ENCODE results near the gene HNRNPLL.
"Not testable (repeated sequence)": the region's sequence is repeated elsewhere in the genome, so short reads cannot be mapped to it uniquely, and the experiment has no call there.

HNRNPLL gene

DNA sequence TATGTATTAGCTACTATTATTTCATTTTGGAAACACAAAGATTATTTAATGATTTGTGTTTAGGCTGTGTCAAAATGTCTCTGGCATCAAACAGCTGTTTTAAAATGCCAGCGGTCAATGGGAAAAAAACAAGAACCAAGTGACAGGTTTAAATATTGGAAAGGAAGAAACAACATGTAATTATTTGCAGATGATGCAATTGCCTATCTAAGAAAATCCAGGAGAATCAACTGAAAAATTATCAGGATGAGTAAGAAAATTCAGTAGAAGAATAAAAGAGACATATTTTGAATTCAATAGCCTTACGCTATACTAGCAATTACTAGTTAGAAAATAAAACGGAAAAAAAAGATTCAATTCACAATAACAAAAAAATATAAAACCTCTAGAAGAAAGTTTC is 51.6 kb downstream of the HNRNPLL start:
- no peak for DNase-seq

DNA sequence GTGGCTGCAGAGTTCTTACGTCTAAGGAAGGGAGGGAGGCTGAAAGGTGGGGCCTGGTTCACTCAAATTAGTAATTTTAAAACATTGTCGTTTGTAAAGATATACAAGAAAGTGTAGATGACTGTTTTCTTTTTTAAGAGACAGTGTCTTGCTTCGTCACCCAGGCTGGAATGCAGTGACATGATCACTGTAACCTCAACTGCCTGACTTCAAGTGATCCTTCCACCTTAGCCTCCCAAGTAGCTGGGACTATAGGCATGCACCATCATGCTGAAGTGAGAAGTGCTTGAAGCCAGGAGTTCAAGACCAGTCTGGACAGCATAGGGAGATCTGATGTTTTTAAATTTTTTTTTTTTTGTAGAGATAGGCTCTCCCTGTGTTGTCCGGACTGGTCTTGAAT is 52.9 kb downstream of the HNRNPLL start:
- no peak for DNase-seq

DNA sequence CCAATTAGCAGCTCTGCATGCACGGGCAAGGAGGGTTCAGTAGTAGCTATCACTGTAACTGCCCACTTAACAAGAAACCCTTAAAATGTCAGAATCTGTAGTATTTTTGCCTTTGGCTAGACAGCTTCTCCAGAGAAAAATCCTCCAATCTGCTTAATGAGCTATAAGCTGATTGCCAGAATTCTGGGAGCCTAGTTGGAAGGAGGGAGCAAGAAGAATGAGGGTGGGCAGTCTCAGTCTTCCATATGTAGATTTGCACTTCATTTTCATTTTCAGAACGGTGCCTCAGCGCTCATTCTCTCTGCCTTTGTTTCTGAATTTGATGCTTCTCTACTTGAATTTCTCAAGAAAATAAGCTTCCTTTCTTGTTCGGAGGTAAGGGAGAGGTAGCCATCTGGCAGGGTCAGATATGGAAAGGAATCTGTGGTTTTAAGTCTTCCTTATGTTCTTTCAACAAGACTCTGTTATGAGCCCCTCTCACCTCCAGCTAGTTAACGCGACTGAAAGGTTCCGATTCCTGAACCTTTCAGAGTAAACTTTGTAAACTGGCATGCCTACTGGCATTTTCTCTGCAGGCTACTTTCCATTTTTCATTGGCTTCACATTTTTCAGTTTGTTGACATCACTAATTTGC is 53.5 kb downstream of the HNRNPLL start:
- no peak for DNase-seq

DNA sequence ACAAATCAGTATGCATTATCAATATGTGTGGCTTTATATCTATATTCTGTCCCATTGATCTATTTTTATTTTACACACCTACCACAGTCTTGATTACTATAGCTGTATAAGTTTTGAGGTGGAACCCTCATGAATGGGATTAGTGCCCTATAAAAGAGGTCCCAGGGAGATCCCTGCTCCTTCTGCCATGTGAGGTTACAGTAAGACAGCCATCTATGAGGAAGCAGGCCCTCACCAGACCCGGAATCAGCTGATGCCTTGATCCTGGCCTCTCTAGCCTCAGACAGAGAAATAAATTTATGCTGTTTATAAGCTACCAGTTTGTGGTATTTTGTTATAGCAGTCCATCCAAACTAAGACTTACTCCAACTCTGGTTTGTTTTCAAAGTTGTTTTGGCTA is 54.9 kb downstream of the HNRNPLL start:
- DNase-seq, result no peak

DNA sequence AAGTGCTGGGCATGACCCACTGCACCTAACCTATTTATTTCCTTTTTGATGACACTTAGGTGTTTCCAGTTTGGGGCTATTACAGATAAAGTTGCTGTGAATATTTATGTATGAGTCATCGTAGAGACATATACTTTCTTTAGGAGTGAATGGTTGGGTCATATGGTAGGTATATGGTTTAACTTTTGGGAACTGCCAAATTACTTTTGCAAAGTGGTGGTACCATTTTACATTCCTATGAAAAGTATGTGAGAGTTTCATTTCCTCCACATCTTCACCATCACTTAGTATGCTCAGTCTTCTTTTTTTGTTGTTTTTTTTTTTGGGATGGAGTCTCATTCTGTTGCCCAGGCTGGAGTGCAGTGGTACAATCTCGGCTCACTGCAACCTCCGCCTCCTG is 56.1 kb downstream of the HNRNPLL start:
- DNase-seq, result no peak

DNA sequence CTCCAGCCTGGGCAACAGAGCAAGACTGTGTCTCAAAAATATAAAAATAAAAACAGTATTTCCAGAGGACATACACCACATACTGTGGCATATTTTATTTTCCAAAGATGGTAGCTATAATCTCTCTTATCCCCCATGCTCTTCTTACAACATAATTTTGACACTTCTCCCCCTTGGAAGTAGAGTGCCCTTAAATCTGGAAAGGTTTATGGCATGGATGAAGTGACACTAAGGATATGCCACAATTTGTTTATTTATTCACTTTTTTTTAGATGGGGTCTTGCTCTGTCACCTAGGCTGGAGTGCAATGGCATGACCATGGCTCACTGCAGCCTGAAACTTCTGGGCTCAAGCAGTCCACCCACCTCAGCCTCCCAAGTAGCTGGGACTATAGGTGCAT is 56.7 kb downstream of the HNRNPLL start:
- DNase-seq, result no peak

DNA sequence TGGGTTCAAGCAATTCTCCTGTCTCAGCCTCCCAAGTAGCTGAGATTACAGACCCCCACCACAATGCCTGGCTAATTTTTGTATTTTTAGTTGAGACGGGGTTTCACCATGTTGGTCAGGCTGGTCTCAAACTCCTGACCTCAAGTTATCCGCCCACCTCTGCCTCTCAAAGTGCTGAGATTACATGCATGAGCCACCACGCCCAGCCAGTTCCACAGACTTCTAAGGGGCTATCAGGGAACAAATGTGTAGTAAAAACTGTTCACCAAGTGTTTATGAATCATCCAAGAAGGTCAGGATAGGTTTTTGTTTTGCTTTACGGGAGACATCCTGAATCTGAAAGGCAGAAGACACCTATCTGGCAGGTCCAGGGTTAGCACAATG is 60.5 kb downstream of the HNRNPLL start:
- DNase-seq, result peak; percentile 15

DNA sequence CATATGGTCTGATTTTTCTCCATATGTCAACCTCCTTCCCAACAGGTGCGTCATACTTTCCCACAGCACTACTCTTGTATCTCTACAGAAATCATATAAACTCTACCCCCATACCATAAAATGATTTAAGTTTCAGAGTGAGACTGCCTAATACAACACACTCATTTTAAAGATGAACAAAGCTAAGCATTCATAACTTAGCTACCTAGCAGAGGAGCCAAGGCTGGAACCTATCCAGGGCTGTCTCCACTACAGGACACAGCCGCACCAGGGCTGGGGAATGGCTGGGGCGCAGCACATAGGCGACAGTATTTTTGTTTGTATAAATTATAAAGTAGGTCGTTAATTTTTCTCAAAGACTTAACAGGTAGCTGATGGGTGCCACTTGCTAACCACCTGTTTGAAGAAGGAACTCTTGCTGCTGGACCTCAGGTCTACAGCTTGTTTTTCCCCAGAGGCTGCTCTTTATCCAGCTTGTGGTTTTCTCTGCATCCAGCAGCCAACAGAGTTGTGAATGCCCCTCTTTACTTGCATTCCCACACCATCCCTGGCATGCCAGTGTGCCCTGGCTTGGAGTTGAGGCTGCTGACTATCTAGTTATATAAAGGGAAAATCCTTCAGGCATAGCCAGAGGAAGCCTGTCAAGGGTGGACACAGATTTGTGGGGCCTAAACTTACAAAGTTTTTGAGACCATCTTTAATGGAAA is 62.0 kb downstream of the HNRNPLL start:
- no peak for DNase-seq

DNA sequence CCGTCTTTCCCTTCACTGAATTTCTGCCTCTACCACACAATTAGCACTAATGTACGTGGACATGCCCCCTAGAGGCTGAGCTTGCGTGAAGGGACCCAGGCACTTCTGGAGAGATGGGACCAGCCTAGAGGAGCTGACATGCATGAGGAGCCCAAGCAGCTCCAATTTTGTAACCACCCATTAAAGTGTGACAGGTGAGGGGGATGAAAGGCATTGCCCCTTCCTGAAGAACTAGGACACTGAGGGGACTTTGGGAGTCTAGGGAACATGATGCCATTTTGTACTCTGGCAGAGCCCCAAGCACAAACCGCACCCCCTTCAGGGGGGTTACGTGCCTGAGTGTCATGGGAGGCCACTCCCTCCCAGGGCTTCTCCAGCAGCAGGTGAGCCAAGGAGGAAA is 63.6 kb downstream of the HNRNPLL start:
- DNase-seq, result no peak

DNA sequence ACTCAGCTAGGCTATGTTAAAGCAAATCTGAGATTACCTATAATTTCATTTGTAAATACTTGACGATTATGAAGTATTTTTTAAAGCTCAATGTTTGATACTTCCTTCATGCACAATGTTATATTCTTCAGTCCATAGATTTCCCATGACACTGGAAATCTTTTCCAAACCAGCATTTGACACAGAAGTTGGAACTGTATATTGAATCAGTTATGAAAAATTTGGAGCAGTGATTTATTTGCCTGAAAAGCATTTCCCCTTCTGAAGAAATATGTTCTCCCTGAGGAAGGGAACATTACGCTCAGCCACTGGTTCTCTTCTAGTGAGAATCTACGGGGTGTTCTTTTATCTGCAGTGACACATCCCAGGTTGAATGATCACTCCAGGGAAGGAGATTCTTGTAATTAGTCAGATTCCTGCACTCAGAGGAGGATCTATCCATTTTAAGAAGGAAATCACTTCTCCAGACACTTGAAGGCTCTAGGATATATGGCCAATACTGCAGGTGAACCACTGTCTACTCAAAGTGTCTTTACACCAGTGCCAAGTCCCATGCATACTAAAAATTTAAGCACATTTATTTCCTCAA is 64.7 kb downstream of the HNRNPLL start:
- DNase-seq, result no peak

DNA sequence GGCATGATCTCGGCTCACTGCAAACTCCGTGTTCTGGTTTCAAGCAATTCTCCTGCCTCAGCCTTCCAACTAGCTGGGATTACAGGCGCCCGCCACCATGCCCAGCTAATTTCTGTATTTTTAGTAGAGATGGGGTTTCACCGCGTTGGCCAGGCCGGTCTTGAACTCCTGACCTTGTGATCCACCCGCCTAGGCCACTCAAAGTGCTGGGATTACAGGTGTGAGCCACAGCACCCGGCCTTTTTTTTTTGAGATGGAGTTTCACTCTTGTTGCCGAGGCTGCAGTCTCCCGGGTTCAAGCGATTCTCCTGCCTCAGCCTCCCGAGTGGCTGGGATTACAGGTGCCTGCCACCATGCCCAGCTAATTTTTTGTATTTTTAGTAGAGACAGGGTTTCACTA is 65.4 kb downstream of the HNRNPLL start:
- not testable (repeated sequence) for DNase-seq

DNA sequence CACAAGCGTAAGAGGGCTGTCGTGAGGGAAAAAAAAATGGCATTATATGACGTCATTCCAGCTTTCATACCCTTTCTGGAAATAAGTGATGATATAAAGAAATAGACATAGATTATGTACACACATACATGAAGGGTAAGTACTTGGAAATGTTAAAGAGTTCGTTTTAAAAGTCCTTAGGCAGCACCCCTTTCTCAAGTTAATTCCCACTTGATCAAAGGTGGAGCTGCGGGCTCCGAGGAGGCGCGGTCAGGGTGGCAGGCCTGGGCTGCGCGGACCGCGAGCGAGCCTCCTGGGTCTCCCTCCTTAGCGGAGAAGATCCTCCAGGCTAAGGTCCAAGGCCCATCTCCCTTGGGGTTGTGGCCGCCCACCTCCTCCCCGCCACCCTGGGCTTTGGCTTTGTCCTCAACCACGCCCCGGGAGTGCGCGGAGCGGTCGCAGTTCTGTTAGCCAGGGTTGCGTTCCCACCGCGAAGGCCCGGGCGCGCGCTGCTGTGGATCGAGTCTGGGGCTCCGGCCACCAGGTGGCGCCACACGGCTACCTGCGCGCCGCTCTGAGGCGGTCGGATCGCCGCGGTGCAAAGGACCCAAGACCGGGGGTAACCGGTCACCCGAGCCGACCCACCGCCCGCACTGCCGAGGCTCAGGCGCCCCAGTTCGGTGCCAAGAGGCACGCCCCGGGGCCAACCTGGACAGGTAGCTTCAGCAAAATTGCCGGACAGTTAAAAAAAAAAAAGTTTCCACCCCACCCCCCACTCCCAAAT is 66.8 kb downstream of the HNRNPLL start:
- DNase-seq, result peak; percentile 74

DNA sequence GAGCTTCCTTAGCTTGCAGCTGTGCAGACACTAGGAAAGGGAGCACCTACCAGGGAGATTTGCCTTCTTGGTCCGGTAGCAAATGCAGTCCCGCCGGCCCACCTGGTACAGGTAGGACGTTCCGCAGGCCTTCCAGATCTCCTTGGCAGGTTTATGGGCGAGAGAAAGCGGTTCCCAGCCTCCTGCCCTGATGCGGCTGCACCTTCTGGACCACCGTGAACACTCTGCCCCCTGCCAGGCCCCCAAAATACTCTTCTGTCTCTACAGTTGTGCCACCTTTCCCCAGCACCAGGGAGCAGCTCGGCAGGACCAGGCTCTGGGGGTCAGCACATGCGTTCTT is 67.4 kb downstream of the HNRNPLL start:
- DNase-seq, result no peak

DNA sequence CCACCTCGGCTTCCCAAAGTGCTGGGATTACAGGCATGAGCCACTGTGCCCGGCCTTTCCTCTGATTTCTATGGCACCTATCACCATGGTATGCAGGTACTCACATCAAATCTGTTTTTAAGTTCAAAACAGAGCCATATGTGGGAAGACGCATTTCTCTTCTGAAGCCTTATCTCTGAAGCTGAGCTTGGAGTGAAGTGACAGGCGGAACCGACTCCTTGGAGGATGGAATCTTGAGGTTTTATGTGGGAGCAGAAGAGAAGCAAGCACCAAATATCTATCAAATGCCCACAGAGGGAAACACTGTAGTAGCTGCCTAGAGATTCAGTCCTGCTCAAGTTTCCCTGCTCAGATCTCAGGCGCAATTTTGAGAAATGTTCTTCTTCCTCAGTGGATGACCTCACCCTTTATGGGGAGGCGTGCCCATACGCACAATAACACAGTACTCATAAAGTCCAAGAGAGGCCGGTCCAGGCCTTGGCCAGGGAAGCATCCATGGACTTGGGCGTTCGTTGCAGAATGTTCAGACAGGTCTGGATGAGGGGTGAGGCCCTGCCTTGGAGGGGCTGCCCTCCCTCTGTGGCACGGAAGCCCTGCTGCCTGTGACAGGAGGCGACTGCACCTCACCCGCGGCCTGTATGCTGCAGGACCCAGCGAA is 67.9 kb downstream of the HNRNPLL start:
- no peak for DNase-seq

DNA sequence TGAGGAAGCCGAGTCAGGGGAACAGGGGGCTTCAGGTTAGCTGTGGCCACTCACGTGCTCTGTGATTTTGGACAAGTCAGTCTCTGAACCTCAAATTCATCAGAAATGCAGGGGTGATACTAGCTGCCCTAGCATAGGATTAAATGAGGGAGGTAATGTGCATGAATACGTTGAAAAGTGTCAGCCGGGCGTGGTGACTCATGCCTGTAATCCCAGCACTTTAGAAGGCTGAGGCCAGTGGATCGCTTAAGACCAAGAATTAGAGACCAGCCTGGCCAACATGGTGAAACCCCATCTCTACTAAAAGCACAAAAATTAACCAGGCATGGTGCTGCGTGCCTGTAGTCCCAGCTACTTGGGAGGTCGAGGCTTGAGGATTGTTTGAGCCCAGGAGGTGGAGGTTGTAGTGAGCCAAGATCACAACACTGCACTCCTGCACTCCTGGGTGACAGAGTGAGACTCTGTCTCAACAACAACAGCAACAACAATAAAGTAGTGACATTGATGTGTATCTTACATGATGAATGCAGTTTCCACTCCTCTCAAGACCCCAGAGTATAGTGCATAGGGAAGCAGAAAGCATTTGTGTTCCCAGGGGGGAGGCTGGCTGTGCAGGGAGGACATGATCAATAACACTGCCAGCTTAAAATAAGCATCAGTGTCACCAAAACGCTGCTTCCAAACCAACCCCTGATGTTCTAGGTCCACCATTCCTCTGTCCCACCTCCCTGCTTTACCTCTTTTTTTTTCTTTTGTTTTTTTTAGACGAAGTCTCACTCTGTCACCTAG is 68.8 kb downstream of the HNRNPLL start:
- no peak for DNase-seq

DNA sequence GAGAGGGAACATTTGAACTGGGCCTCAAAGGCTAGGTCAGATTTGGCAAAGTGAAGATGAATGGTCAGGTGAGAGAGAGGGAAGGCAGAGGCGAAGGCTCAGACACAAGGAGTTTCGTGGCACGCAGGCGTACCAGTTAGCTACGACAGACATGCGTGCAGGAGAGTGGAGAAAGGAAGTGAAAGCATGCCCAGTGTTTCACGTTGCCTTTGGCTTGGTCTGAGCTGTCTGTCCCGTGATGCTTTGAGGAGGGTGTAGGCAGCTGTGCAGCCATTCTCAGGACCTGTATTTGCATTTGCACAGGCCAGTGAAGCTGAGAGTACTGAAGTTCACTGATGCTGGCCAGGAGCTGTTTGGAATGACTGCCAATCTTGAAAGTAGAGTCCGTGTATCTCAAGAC is 69.5 kb downstream of the HNRNPLL start:
- DNase-seq, result no peak

DNA sequence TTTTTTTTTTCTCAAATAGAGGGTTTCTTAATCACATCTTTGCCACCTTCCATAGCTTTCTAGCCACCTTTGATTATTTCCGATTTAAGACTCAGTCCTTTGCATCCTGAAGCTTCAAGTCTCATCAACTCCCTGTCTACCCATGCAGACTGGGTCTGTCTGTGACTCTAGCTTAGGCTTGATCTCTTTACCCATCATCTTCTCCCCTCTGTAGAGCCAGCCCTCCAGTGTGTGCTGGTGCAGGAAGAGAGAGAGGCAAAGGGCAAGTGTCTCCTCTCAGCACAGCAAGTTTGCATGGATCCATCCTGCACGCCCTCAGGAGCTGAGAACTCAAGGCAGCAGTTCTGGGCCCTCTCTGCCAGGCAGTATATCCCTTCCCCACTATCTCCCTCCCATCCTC is 70.4 kb downstream of the HNRNPLL start:
- no peak for DNase-seq

DNA sequence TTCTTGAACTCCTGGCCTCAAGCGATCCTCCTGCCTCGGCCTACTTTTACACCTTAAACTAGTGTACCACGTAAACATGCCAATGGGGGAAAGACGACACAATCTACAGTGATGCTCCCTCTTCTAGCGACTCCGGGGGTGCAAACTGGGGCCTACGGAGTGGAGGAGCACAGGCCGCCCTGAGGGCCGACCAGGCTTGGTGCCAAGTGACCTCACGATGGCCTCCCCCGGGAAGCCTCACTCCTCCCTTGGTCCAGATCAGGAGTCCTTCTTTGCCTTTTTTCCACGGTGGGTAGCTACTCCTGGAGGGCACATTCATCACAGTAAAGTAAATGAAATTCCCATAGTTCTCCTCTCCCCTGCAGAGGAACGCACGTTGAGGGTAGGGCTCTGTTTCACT is 73.5 kb downstream of the HNRNPLL start:
- DNase-seq, result no peak

DNA sequence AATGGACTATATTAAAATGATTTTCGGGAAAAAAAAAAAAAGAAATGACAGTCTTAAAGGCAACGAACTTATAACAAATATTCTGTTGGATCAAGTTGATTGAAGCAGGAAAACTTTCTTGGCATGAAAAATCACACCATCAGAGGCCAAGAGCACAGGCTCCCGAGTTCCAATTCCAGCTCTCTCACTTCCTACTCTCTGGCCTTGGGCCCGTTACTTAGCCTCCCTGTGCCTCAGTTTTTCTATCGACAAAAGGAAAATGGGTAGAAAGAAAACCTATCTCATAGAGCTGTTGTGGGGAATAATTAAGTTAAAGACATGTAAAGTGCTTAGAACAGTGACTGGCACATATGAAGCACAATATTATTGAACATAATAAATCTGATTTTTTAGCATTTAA is 74.2 kb downstream of the HNRNPLL start:
- DNase-seq, result no peak

DNA sequence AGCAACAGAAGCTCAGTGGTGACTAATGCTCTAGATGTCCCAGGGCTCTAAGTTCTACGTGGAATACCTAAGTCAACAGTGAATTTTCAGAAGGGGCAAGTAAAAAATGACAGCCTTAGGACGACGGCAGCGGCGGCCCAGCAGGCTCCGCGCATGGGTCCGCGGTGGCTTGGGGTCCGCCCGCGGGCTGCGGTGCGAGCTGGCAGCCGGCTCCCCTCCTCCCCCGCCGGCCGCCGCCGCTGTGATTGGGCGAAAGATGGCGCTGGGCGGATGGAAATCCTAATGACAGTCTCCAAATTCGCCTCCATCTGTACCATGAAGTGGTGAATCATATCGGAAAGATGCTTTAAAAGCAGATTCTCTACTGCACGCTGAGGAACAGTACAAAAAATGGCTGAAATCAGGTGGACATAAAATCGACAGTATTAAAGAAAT is 74.7 kb downstream of the HNRNPLL start:
- peak; percentile 67 for DNase-seq

DNA sequence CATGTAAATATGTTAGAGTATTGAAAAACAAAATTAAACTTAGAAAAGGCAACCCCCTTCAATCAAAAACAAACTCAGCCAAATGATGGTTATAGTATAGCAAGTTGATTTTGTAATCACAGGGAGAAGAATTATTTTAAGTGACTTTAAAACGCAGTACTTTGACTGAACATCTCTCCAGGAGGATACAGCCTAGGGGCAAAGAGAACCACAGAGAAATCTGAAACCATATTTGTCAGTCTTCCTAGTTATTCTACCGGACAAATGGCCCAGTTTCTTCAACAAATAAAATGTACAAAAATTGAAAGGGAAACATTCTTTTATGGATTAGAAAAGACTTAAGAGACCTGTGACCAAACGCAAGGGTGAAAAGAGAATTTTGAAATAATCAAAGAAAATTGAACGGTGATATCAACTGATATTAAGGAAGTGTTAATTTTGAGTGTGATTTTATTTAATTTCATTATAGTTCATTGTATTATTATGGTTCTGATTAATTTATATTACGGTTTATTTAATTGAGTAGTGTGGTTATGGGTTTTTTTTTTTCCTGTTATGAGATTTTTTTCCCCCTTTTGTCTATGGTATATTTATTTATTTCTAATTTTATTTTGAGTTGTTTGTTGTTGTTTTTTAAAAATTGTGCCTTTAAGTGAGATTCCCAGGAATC is 75.3 kb downstream of the HNRNPLL start:
- peak; percentile 4 for DNase-seq

DNA sequence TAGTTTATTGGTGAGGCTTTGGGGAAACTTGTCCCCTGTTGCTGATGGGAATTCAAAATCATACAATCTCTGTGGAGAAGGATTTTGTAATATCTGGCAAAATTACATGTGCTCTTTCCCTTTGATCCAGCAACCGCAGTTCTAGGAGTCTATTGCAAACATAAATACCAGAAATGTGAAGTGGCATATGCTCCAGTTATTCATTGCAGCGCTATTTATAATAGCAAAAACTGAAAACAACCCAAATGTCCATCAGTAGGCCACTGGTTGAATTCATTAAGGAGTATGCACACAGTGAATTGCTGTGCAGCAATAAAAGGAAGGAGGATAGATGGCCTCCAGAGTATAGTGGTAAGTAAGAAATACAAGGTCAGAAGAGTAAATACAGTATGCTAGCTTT is 76.5 kb downstream of the HNRNPLL start:
- no peak for DNase-seq
